ENCODE measurements around the gene SORBS1. TPM values are rescaled to one million over a fixed set of nuclear protein-coding genes. Genes with fewer than 3 reads are reported as not detected.

SORBS1 gene
- total and polyA plus RNA-seq, 2 donors (not counting 3 experiments of a cell fraction or from before 2014, with no cell fraction given), result 2.0 to 7.9 TPM

DNA sequence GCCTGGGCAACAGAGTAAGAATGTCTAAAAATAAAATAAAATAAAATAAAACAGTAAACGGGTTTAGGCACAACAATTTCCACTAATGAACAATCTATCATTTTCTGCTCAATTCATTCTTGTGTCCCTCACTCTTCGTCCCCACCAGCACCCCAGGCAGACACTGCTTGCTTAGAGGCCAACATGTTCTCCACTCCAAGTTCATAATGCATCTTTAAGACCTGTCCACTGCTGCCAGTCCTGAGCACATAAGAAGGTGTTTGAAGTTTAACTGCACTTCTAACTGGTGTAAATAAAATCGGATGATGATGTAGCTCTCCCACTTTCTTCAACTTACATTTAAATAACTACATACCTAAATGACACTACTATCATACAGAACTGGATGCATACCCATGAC, 283.6 kb downstream of the SORBS1 start:
- ChIA-PET POLR2A (no interaction called here), CTCF (interaction anchor here (0.6 to 3.6 kb wide), 5 partner anchors 11 to 88 kb away, joined by 3 to 16 read pairs (median 4); no protein-coding TSS in a partner anchor)
- Histone ChIP-seq H3K9ac (replicated peaks; ENCODE audit: extremely low read depth, insufficient read depth, low read length) (no peak overlapping the region), H4K20me1 (replicated peaks; ENCODE audit: control insufficient read depth, extremely low read depth, insufficient read depth, low read length) (no peaks in the 10 kb centered on the region), H3K27ac (ENCODE audit: insufficient read depth, low read depth, low read length) (no peak overlapping the region), H3K4me3 (replicated peaks in 1 of 3; ENCODE audit: insufficient read depth in 1 of 3, low read depth in 1 of 3, low read length in 3 of 3) (no peak overlapping the region), H3K4me1 (ENCODE audit: control insufficient read depth, extremely low read depth, insufficient read depth, low read length) (peaks cover 20% of the 10 kb centered on the region), H3K36me3 (ENCODE audit: control insufficient read depth in 2 of 2, extremely low read depth in 1 of 2, insufficient read depth in 2 of 2, low read length in 2 of 2) (no peaks in the 10 kb centered on the region), H2AFZ (ENCODE audit: low read depth, low read length) (no peak overlapping the region), H3K9me1 (replicated peaks; ENCODE audit: control insufficient read depth, extremely low read depth, insufficient read depth, low read length) (no peaks in the 10 kb centered on the region), H3K27me3 (ENCODE audit: control insufficient read depth in 2 of 2, insufficient read depth in 2 of 2, low read length in 2 of 2) (no peaks in the 10 kb centered on the region), H3K79me2 (ENCODE audit: control insufficient read depth, insufficient read depth, low read length) (peaks cover 65% of the 10 kb centered on the region), H3K4me2 (ENCODE audit: insufficient read depth, low read length) (no peak overlapping the region), H3K9me3 (replicated peaks; ENCODE audit: control insufficient read depth, insufficient read depth, low read length) (no peaks in the 10 kb centered on the region)
- DNase-seq (ENCODE audit: low read depth, low spot score) (no peak), FAIRE-seq (no peak)
- dilution Hi-C loops (cut with MboI; ENCODE audit: extremely low pct_ligation_motif_present, low sequenced_read_pairs) (no loop called here), intact Hi-C loops (cut with micrococcal nuclease) (no loop called here)
- BruUV-seq (replicated peaks), result no TSS peak
- TF ChIP-seq, protein P1, sequence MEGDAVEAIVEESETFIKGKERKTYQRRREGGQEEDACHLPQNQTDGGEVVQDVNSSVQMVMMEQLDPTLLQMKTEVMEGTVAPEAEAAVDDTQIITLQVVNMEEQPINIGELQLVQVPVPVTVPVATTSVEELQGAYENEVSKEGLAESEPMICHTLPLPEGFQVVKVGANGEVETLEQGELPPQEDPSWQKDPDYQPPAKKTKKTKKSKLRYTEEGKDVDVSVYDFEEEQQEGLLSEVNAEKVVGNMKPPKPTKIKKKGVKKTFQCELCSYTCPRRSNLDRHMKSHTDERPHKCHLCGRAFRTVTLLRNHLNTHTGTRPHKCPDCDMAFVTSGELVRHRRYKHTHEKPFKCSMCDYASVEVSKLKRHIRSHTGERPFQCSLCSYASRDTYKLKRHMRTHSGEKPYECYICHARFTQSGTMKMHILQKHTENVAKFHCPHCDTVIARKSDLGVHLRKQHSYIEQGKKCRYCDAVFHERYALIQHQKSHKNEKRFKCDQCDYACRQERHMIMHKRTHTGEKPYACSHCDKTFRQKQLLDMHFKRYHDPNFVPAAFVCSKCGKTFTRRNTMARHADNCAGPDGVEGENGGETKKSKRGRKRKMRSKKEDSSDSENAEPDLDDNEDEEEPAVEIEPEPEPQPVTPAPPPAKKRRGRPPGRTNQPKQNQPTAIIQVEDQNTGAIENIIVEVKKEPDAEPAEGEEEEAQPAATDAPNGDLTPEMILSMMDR (IDR thresholded peaks at IDR 0.05; ENCODE audit: extremely low read depth in 1 of 2, insufficient read depth in 1 of 2, low read depth in 1 of 2, low read length in 2 of 2), result no peak
- no peak for TF ChIP-seq FOS (IDR thresholded peaks at IDR 0.05; ENCODE audit: borderline replicate concordance, insufficient read depth, low read length)
- no peak for TF ChIP-seq JUN (IDR thresholded peaks at IDR 0.05; ENCODE audit: borderline replicate concordance, insufficient read depth, insufficient read length, low read depth)
- TF ChIP-seq, protein P2, sequence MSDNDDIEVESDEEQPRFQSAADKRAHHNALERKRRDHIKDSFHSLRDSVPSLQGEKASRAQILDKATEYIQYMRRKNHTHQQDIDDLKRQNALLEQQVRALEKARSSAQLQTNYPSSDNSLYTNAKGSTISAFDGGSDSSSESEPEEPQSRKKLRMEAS (IDR thresholded peaks at IDR 0.05; ENCODE audit: insufficient read depth, insufficient read length), result no peak
- no peak for TF ChIP-seq MYC (IDR thresholded peaks at IDR 0.05; ENCODE audit: low read depth, low read length)
- no peak for TF ChIP-seq EZH2 (IDR thresholded peaks at IDR 0.05; ENCODE audit: borderline replicate concordance, low read depth, low read length, severe bottlenecking)
- TF ChIP-seq POLR2AphosphoS5 (IDR thresholded peaks at IDR 0.05; ENCODE audit: insufficient read depth, low read depth, low read length), result no peak
- TF ChIP-seq POLR2A (IDR thresholded peaks at IDR 0.05; ENCODE audit: low read depth, low read length), result no peak
- no peak for TF ChIP-seq GATA2 (IDR thresholded peaks at IDR 0.05; ENCODE audit: insufficient read depth, insufficient read length, low read depth, low read length)

All from endothelial cell of umbilical vein (primary cell).